AG09319 (cell line): ENCODE data around the gene RUFY3.
A peak's percentile ranks its signal among the peaks of the same experiment; 100 is the strongest.
"Not testable (repeated sequence)": the region's sequence is repeated elsewhere in the genome, so short reads cannot be mapped to it uniquely, and the experiment has no call there.

Source experiments
- DNase-seq: peaks from one replicate; pipeline ENCODE4 v3.0.0-alpha.2; 2010; ENCODE audit warnings: low read depth; ENCODE audit errors: extremely low read depth
- CTCF ChIP-seq: IDR thresholded peaks from 2 replicates; pipeline ENCODE4 v1.5.1; 2011; ENCODE audit warnings: low read depth, mild to moderate bottlenecking, inconsistent platforms, low read length, moderate library complexity

The RUFY3 gene

GRCh38 chr4:70687392-70687791 is 34.4 kb upstream of the RUFY3 start:
- DNase-seq: no peak
- no peak for TF ChIP-seq CTCF

GRCh38 chr4:70687821-70688794 is 33.7 kb upstream of the RUFY3 start, which contains the start of gene UTP3:
Gene UTP3 (plus strand): TSS chr4:70688532. CDS start chr4:70688678, 146 bp downstream.
- peak; percentile 98 for DNase-seq

GRCh38 chr4:70688795-70689231 is 33.0 kb upstream of the RUFY3 start:
- no peak for TF ChIP-seq CTCF
- no peak for DNase-seq

More at GRCh38 chr4:70687821-70688794, 33.7 kb upstream of the RUFY3 start, which contains the start of gene UTP3:
- peak; percentile 99 for TF ChIP-seq CTCF

DNA sequence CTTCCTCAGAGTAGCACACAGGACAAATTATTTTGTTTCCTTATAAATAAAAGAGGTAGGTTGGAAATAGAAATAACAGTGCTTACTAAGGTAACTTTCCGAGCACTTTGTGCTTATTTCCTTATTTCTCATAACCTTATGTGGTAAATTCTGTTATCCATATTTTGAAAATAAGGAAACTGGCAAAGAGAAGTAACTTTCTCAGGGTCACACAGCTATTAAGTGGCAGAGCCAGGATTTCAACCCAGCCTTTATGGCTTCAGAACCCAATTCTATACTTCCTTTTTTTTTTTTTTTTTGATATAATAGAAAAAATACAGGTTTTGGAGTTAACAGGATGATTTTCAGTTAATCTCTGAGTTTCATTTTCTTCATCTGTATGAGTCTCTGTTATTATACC is 30.1 kb upstream of the RUFY3 start:
- no peak for TF ChIP-seq CTCF
- no peak for DNase-seq

DNA sequence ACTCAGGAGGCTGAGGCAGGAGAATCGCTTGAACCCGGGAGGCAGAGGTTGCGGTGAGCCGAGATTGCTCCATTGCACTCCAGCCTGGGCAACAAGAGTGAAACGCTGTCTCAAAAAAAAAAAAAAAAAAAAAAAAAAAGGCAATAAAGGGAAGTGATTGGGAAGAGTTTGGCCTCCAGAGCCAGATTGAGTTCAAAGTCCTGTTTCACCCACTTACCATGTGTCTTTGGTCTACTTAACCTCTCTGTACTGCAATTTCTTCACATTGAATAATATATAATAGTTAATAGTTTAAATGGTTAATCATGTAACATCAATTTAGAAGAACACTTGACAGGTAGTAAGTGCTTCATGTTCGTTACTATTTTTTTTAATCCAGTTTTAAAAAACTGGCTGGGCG is 27.1 kb upstream of the RUFY3 start:
- DNase-seq: not testable (repeated sequence)

GRCh38 chr4:70698435-70698834 is 23.3 kb upstream of the RUFY3 start:
- not testable (repeated sequence) for DNase-seq

DNA sequence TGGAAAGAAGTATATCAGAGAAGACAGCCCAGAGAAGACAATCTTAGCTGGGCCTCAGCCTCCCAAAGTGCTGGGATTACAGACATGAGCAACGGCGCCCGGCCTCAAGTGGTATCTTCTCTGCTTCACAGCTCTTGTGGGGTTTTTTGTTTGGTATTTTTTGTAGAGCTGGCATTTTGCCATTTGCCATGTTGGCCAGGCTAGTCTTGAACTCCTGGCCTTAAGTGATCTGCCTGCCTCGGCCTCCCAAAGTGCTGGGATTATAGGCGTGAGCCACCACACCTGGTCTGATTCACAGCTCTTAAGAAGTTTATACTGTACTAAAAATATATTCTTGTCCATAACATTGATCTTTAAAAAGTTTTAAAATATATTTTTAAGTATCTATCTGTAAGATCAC is 21.1 kb upstream of the RUFY3 start:
- no peak for TF ChIP-seq CTCF

GRCh38 chr4:70701271-70701670 is 20.5 kb upstream of the RUFY3 start:
- DNase-seq: no peak

More for the DNA sequence above, 21.1 kb upstream of the RUFY3 start:
- no peak for DNase-seq

GRCh38 chr4:70702592-70702991 is 19.2 kb upstream of the RUFY3 start:
- DNase-seq: not testable (repeated sequence)

More at GRCh38 chr4:70701271-70701670, 20.5 kb upstream of the RUFY3 start:
- no peak for TF ChIP-seq CTCF
